Activated T-cell treated with anti-CD3 and anti-CD28 coated beads, Interleukin-2, amount 50 U/mL, for 72 hours (primary cell): ENCODE data around the gene DENND5B. TPM values are rescaled to one million over a fixed set of nuclear protein-coding genes. Genes with fewer than 3 reads are reported as not detected.
"Not testable (repeated sequence)": the region's sequence is repeated elsewhere in the genome, so short reads cannot be mapped to it uniquely, and the experiment has no call there.

Experiments used
- ATAC-seq, 2 donors: fragments of 150-1000 bp; cut with Tn5 transposase; replicated peaks in 1 of 2; 2 replicates each; pipeline ENCODE4 v1.10.0; 2021; ENCODE audit warnings: moderate library complexity in 2 of 2, mild to moderate bottlenecking in 1 of 2
- DNase-seq, 2 donors: peaks; one replicate each; pipeline ENCODE4 v3.0.0; 2021 to 2022; ENCODE audit warnings: mixed read lengths in 1 of 2
- H3K27ac Mint-ChIP-seq: one replicate; pipeline ENCODE4 v1.8.0; 2022; ENCODE audit warnings: mild to moderate bottlenecking, moderate library complexity, mixed read lengths
- H3K27me3 Mint-ChIP-seq: one replicate; pipeline ENCODE4 v1.8.0; 2022; ENCODE audit warnings: low read depth, mixed read lengths
- H3K36me3 Mint-ChIP-seq, 2 donors: one replicate each; pipeline ENCODE4 v1.8.0; 2022; ENCODE audit warnings: mixed read lengths in 2 of 2, mild to moderate bottlenecking in 1 of 2; ENCODE audit not compliant: insufficient read depth in 2 of 2
- H3K4me1 Mint-ChIP-seq: one replicate; pipeline ENCODE4 v1.8.0; 2022; ENCODE audit warnings: low read depth, mixed read lengths
- H3K4me3 Mint-ChIP-seq, 2 donors: one replicate each; pipeline ENCODE4 v1.8.0; 2022; ENCODE audit warnings: mild to moderate bottlenecking in 2 of 2, mixed read lengths in 2 of 2, moderate library complexity in 2 of 2
- H3K9me3 Mint-ChIP-seq, 2 donors: one replicate each; pipeline ENCODE4 v1.8.0; 2022; ENCODE audit warnings: mixed read lengths in 2 of 2
- total RNA-seq, 2 donors: library from RNA; stranded (reverse); gene quantifications; one replicate each; pipeline ENCODE4 v1.2.3, GENCODE V29; 2022

DENND5B gene
- total RNA-seq, 2 donors from 2014 or later, result 0.76 to 0.77 TPM

DNA sequence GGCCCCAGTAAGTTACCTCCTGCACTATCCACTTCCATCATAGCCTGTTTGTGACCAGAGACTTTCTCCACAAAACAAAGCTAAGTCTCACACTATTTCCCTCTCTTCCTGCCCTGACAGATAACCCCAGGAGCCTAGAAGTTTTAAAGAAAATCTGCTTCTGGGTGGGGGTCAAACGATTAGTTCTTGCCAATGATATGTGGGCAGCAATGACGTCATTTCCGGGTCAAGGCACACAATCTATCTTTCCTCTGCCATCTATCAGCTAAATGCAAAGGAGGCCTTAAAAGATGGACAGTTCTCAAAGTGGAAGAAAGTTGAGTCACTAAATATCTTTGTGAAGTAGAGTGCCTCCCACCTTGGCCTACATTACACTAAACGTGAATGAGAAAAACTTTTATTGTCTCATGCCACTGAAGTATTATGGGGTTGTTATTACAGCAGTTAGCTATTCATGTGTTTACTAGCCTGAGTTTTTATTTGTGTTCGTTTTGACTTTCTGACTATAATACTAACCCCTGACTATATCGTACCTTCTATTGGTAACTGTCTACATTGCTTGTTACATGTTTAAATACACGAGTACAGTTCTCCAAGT, 86.2 kb downstream of the DENND5B start:
- Mint-ChIP-seq H3K4me1 (no peaks in the 10 kb centered on the region), H3K36me3 (no peaks in the 10 kb centered on the region), H3K4me3 (no peak overlapping the region), H3K27ac (no peak overlapping the region), H3K9me3 (no peaks in the 10 kb centered on the region), H3K27me3 (no peaks in the 10 kb centered on the region)
- ATAC-seq (no peak), DNase-seq (no peak)

DNA sequence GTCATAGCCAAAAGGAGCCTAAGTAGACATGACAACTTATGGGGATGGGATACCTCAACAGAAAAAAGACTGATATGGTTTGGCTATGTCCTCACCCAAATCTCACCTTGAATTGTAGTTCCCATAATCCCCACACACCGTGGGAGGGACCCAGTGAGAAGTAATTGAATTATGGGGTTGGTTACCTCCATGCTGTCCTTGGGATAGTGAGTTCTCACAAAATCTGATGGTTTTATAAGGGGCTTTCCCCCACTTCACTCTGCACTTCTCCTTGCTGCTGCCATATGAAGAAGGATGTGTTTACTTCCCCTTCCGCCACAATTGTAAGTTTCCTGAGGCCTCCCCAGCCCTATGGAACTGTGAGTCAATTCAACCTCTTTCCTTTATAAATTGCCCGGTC, 89.9 kb downstream of the DENND5B start:
- not testable (repeated sequence) for H3K36me3 Mint-ChIP-seq

GRCh38 chr12:31499567-31499966, 91.4 kb downstream of the DENND5B start:
- Mint-ChIP-seq H3K36me3 (no peaks in the 10 kb centered on the region), H3K9me3 (no peaks in the 10 kb centered on the region), H3K27me3 (peaks cover 5% of the 10 kb centered on the region), H3K27ac (no peak overlapping the region), H3K4me1 (no peaks in the 10 kb centered on the region), H3K4me3 (no peak overlapping the region)
- ATAC-seq (no peak), DNase-seq (no peak)

More for the DNA sequence above, 89.9 kb downstream of the DENND5B start:
- not testable (repeated sequence) for H3K9me3 Mint-ChIP-seq, H3K27me3 Mint-ChIP-seq, ATAC-seq, H3K4me1 Mint-ChIP-seq, H3K4me3 Mint-ChIP-seq, DNase-seq, H3K27ac Mint-ChIP-seq

- Mint-ChIP-seq H3K27ac (no peak overlapping the region), H3K27me3 (peaks cover 5% of the 10 kb centered on the region), H3K4me1 (no peaks in the 10 kb centered on the region), H3K9me3 (no peaks in the 10 kb centered on the region), H3K4me3 (no peak overlapping the region), H3K36me3 (no peaks in the 10 kb centered on the region)
- DNase-seq (no peak), ATAC-seq (no peak)
These were observed 92.5 kb downstream of the DENND5B start for GRCh38 chr12:31498424-31498823.

- H3K4me1 Mint-ChIP-seq, result no peaks in the 10 kb centered on the region
- DNase-seq (no peak), ATAC-seq (no peak)
- peaks cover 5% of the 10 kb centered on the region for H3K27me3 Mint-ChIP-seq
- no peaks in the 10 kb centered on the region for H3K36me3 Mint-ChIP-seq
- no peak overlapping the region for H3K4me3 Mint-ChIP-seq
- no peak overlapping the region for H3K27ac Mint-ChIP-seq
- no peaks in the 10 kb centered on the region for H3K9me3 Mint-ChIP-seq
These were observed 94.7 kb downstream of the DENND5B start for GRCh38 chr12:31496257-31496656.

DNA sequence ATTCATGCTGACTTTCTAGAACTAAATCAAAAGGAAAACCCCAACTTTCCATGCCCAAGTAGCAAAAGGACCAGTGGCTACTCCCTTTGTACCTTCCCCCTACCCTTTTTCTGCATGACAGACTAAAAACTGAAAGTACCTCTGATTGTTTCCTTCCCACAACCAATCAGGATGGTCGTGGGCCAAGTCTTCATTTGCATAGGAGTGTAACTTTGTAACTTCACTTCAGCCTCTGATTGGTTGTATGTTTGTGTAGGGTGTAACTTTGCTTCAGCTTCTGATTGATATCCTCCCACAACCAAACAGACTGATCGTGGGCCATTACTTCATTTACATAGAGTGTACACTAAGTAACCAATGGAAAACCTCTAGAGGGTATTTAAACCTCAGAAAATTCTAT, 96.5 kb downstream of the DENND5B start:
- no peaks in the 10 kb centered on the region for H3K4me1 Mint-ChIP-seq
- H3K36me3 Mint-ChIP-seq, result no peaks in the 10 kb centered on the region
- no peak overlapping the region for H3K27ac Mint-ChIP-seq
- ATAC-seq (no peak), DNase-seq (no peak)
- H3K27me3 Mint-ChIP-seq, result peaks cover 12% of the 10 kb centered on the region
- no peak overlapping the region for H3K4me3 Mint-ChIP-seq
- H3K9me3 Mint-ChIP-seq, result no peaks in the 10 kb centered on the region

DNA sequence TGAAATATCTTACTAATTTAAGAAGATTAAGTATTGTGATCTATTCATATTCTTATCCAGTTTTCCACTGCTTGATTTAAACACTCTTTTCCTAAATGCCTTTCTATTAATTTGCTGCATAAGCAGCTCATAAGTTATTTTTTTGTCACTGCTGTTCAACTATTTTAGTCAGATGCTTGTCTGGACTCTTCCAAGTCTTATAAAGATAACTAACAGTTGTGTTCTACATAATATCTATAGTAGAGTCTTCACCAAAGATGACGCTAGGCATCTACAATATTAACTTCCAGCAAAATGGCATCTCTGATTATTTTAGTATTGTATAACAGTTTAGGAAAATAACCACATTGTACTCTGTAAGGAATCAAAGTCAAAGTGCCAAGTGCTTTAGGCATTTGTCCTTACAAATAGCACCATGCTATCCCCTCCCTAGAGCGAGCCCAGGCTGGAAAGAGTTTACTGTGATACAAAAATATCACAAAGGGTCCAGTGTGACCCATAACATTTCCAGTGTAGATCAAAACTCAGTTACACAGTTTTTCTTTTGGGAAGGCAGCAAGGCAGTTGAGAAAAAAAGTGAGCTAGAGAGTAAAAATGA, 98.2 kb downstream of the DENND5B start:
- Mint-ChIP-seq H3K27ac (no peak overlapping the region), H3K9me3 (no peaks in the 10 kb centered on the region), H3K4me1 (no peaks in the 10 kb centered on the region), H3K4me3 (no peak overlapping the region), H3K36me3 (no peaks in the 10 kb centered on the region), H3K27me3 (peaks cover 7% of the 10 kb centered on the region)
- DNase-seq (no peak), ATAC-seq (no peak)

GRCh38 chr12:31491841-31492598, 98.9 kb downstream of the DENND5B start:
- peaks cover 7% of the 10 kb centered on the region for H3K27me3 Mint-ChIP-seq
- H3K9me3 Mint-ChIP-seq, result no peaks in the 10 kb centered on the region
- H3K4me1 Mint-ChIP-seq, result no peaks in the 10 kb centered on the region
- H3K36me3 Mint-ChIP-seq, result no peaks in the 10 kb centered on the region
- H3K27ac Mint-ChIP-seq, result no peak overlapping the region
- no peak for DNase-seq
- no peak for ATAC-seq
- H3K4me3 Mint-ChIP-seq, result no peak overlapping the region

GRCh38 chr12:31491241-31491794, 99.6 kb downstream of the DENND5B start:
- DNase-seq, result no peak
- peaks cover 7% of the 10 kb centered on the region for H3K27me3 Mint-ChIP-seq
- no peaks in the 10 kb centered on the region for H3K36me3 Mint-ChIP-seq
- ATAC-seq, result no peak
- no peak overlapping the region for H3K4me3 Mint-ChIP-seq
- H3K27ac Mint-ChIP-seq, result no peak overlapping the region
- H3K4me1 Mint-ChIP-seq, result no peaks in the 10 kb centered on the region
- H3K9me3 Mint-ChIP-seq, result no peaks in the 10 kb centered on the region

GRCh38 chr12:31488737-31489338, 102.1 kb downstream of the DENND5B start:
- Mint-ChIP-seq H3K4me3 (no peak overlapping the region), H3K9me3 (no peaks in the 10 kb centered on the region), H3K27ac (no peak overlapping the region), H3K36me3 (no peaks in the 10 kb centered on the region), H3K4me1 (no peaks in the 10 kb centered on the region), H3K27me3 (peaks cover 7% of the 10 kb centered on the region)
- ATAC-seq (no peak), DNase-seq (no peak)

DNA sequence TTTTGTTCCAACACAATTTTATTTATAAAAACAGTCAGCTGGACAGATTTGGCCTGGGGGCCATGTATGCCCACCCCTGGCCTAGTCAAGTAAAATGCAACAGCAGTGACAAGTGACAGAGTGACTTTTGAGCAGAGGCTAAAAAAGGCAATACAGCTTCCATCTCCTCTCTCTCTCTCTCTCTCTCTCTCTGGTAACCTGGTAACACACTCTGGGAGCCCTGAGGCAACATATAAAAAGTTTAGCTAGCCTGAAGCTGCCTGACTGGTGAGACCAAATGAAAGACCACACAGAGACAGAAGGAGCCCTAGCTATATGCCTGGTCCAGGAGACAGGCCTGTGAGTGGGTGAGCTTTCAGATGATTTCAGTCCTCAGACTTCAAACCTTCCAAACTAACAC, 105.4 kb downstream of the DENND5B start:
- H3K4me3 Mint-ChIP-seq, result no peak overlapping the region
- H3K36me3 Mint-ChIP-seq, result no peaks in the 10 kb centered on the region
- DNase-seq (no peak), ATAC-seq (no peak)
- H3K27me3 Mint-ChIP-seq, result peaks cover 7% of the 10 kb centered on the region
- H3K27ac Mint-ChIP-seq, result no peak overlapping the region
- no peaks in the 10 kb centered on the region for H3K4me1 Mint-ChIP-seq
- H3K9me3 Mint-ChIP-seq, result no peaks in the 10 kb centered on the region

DNA sequence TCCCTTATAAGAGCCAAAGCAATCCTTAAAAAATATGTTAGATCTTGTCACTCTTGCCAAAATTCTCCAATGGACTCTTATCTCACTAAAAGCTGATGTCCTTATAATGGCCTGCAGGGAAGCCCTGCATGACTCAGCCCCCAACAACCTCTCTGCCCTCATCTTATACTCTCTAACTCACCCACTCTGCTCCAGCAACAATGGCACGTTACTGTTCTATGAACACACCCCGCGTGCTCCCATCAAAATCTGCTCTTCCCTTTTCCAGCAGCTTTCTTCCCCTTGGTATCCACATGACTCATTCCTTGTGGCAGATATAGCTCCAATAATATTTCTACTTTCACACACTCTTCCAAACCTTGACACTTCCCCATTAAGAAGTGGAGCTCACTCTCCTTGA, 108.1 kb downstream of the DENND5B start:
- Mint-ChIP-seq H3K36me3 (no peaks in the 10 kb centered on the region), H3K9me3 (no peaks in the 10 kb centered on the region), H3K27ac (no peak overlapping the region), H3K4me1 (no peaks in the 10 kb centered on the region), H3K27me3 (no peaks in the 10 kb centered on the region), H3K4me3 (no peak overlapping the region)
- no peak for ATAC-seq
- DNase-seq, result no peak

- H3K27me3 Mint-ChIP-seq, result no peaks in the 10 kb centered on the region
- H3K4me1 Mint-ChIP-seq, result no peaks in the 10 kb centered on the region
- no peaks in the 10 kb centered on the region for H3K36me3 Mint-ChIP-seq
- no peak overlapping the region for H3K27ac Mint-ChIP-seq
- H3K9me3 Mint-ChIP-seq, result no peaks in the 10 kb centered on the region
- DNase-seq (no peak), ATAC-seq (no peak)
- H3K4me3 Mint-ChIP-seq, result no peak overlapping the region
These were observed 109.5 kb downstream of the DENND5B start for GRCh38 chr12:31481415-31481814.
